Stimulated activated naive CD8-positive, alpha-beta T cell treated with anti-CD3 and anti-CD28 coated beads, Interleukin-15, amount 100 ng/mL, for 72 hours (primary cell): ENCODE results near the gene GRIA2.

Experiments used
- ATAC-seq: fragments of 150-1000 bp; cut with Tn5 transposase; 2 replicates; pipeline ENCODE4 v1.10.0; 2021; ENCODE audit warnings: mild to moderate bottlenecking, moderate library complexity
- DNase-seq, 2 donors: peaks; one replicate each; pipeline ENCODE4 v3.0.0; 2021 to 2022
- H3K27ac Mint-ChIP-seq, 2 donors: one replicate each; pipeline ENCODE4 v1.8.0; 2022; ENCODE audit warnings: mild to moderate bottlenecking in 2 of 2, mixed read lengths in 2 of 2, moderate library complexity in 2 of 2
- H3K27me3 Mint-ChIP-seq: one replicate; pipeline ENCODE4 v1.8.0; 2022; ENCODE audit warnings: mixed read lengths
- H3K4me1 Mint-ChIP-seq: one replicate; pipeline ENCODE4 v1.8.0; 2022; ENCODE audit warnings: mild to moderate bottlenecking, mixed read lengths
- H3K4me3 Mint-ChIP-seq, 2 donors: one replicate each; pipeline ENCODE4 v1.8.0; 2022; ENCODE audit warnings: mild to moderate bottlenecking in 2 of 2, mixed read lengths in 2 of 2, moderate library complexity in 1 of 2
- H3K9me3 Mint-ChIP-seq, 2 donors: one replicate each; pipeline ENCODE4 v1.8.0; 2022; ENCODE audit warnings: mixed read lengths in 2 of 2

GRIA2 gene

DNA sequence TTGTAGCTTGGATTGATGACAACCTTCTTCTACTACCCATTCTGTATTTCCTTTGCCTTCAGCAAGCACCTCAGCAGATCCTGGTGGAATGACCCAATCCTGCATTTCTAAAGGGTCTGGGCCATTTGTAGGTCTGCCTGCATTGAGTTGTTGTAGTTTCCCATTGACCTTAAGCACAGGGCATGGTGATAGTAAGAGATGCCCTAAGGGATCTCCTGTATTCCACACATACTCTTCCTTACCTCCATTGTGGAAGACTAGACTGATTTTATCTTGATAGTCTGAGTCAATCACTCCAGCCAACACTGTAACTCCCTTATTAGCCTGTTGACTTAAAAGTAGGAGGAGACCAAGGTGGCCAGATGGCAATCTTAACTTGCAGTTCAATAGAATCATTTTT is 184.5 kb downstream of the GRIA2 start:
- DNase-seq (no peak), ATAC-seq (no peak)
- Mint-ChIP-seq H3K27ac (no peak overlapping the region), H3K9me3 (peaks cover 5 to 10% of the 10 kb centered on the region in 2 donors), H3K27me3 (no peaks in the 10 kb centered on the region), H3K4me1 (no peaks in the 10 kb centered on the region), H3K4me3 (no peak overlapping the region)
